GM19023 (cell line): ENCODE results near the gene CCNG1.
"Not testable (repeated sequence)": the region's sequence is repeated elsewhere in the genome, so short reads cannot be mapped to it uniquely, and the experiment has no call there.

Experiments used
- ATAC-seq: cut with Tn5 transposase; IDR thresholded peaks from one replicate; pipeline ENCODE4 v1.9.1; 2021; ENCODE audit warnings: mild to moderate bottlenecking, moderate library complexity; ENCODE audit not compliant: unreplicated experiment

The CCNG1 gene

GRCh38 chr5:163437309-163438182 is at the start of gene CCNG1:
Gene CCNG1, plus strand, starts transcription at chr5:163437595. Its CDS starts 1,662 bp downstream, at chr5:163439257.
- ATAC-seq, result peak; percentile 97

- ATAC-seq, result no peak
These were observed 41.6 kb upstream of the CCNG1 start for GRCh38 chr5:163395792-163396191.

GRCh38 chr5:163396818-163397340 is 40.5 kb upstream of the CCNG1 start:
- ATAC-seq, result not testable (repeated sequence)

- ATAC-seq, result no peak
These were observed 40.0 kb upstream of the CCNG1 start for GRCh38 chr5:163397354-163397753.

GRCh38 chr5:163399923-163400322 is 37.5 kb upstream of the CCNG1 start:
- ATAC-seq, result no peak

- ATAC-seq, result no peak
These were observed 36.1 kb upstream of the CCNG1 start for GRCh38 chr5:163401271-163401670.

GRCh38 chr5:163402007-163402406 is 35.4 kb upstream of the CCNG1 start:
- ATAC-seq, result no peak

- no peak for ATAC-seq
These were observed 32.8 kb upstream of the CCNG1 start for GRCh38 chr5:163404364-163405173.

- ATAC-seq, result peak; percentile 81
These were observed 30.2 kb upstream of the CCNG1 start for GRCh38 chr5:163407034-163407655.

GRCh38 chr5:163408311-163408923 is 29.0 kb upstream of the CCNG1 start:
- peak; percentile 67 for ATAC-seq

GRCh38 chr5:163409384-163409783 is 28.0 kb upstream of the CCNG1 start:
- no peak for ATAC-seq

- ATAC-seq, result peak; percentile 29
These were observed 26.9 kb upstream of the CCNG1 start for GRCh38 chr5:163410505-163410904.

- ATAC-seq, result not testable (repeated sequence)
These were observed 21.7 kb upstream of the CCNG1 start for GRCh38 chr5:163415673-163416072.

- no peak for ATAC-seq
These were observed 12.6 kb upstream of the CCNG1 start for GRCh38 chr5:163424836-163425235.

- not testable (repeated sequence) for ATAC-seq
These were observed 11.3 kb upstream of the CCNG1 start for GRCh38 chr5:163426128-163426527.

GRCh38 chr5:163432544-163432943 is 4.9 kb upstream of the CCNG1 start:
- no peak for ATAC-seq

GRCh38 chr5:163433271-163433670 is 4.1 kb upstream of the CCNG1 start:
- ATAC-seq, result no peak

GRCh38 chr5:163434401-163434866 is 3.0 kb upstream of the CCNG1 start:
- no peak for ATAC-seq

GRCh38 chr5:163436515-163436914 is 880 bp upstream of the CCNG1 start:
- ATAC-seq, result no peak

- ATAC-seq, result no peak
These were observed 435 bp upstream of the CCNG1 start for GRCh38 chr5:163437011-163437308.

- ATAC-seq, result no peak
These were observed 1.7 kb downstream of the CCNG1 start for GRCh38 chr5:163439092-163439425.
